ENCODE data around the gene CLEC3B.

The CLEC3B gene

DNA sequence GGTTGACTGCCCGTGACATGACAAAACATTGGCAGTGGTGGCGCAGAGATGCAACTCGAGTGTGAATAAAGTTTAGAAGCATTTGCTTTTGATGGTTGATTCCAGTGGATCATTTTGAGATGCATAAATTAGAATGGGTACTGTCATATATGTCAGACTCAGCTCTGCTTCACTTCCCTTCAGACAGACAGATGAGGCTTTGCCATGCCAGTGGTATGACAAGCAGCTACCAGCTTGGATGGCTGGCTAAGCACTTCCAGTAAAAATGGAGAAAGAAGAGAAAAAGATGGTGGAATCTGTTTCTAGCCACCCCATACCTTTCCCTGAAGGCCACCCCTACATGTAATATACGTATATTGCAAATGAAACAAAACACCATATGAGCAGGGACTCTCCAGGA lies 13.5 kb upstream of the CLEC3B start:
- Histone ChIP-seq H3F3A (ENCODE audit: insufficient read depth, low read length) (no peaks in the 10 kb centered on the region), H3K27me3 (ENCODE audit: insufficient read depth, low read length) (no peaks in the 10 kb centered on the region), H3K27ac (ENCODE audit: low read depth, low read length, poor library complexity, severe bottlenecking) (no peak overlapping the region), H3K9me2 (ENCODE audit: low read depth, low read length) (no peaks in the 10 kb centered on the region), H4K20me1 (ENCODE audit: insufficient read depth, low read length) (no peaks in the 10 kb centered on the region), H3K4me2 (ENCODE audit: low read length) (no peak overlapping the region), H3K9ac (ENCODE audit: low read length) (no peak overlapping the region), H3K36me3 (ENCODE audit: insufficient read depth, low read length) (peaks cover 70% of the 10 kb centered on the region), H3K4me3 (ENCODE audit: low read depth, low read length, poor library complexity, severe bottlenecking) (no peak overlapping the region), H3K79me2 (ENCODE audit: insufficient read depth, low read length) (no peaks in the 10 kb centered on the region), H2AFZ (ENCODE audit: low read length) (no peak overlapping the region), H3K9me3 (ENCODE audit: low read length) (no peaks in the 10 kb centered on the region), H3K4me1 (ENCODE audit: insufficient read depth, low read length, severe bottlenecking) (no peaks in the 10 kb centered on the region)
- TF ChIP-seq, protein P1, sequence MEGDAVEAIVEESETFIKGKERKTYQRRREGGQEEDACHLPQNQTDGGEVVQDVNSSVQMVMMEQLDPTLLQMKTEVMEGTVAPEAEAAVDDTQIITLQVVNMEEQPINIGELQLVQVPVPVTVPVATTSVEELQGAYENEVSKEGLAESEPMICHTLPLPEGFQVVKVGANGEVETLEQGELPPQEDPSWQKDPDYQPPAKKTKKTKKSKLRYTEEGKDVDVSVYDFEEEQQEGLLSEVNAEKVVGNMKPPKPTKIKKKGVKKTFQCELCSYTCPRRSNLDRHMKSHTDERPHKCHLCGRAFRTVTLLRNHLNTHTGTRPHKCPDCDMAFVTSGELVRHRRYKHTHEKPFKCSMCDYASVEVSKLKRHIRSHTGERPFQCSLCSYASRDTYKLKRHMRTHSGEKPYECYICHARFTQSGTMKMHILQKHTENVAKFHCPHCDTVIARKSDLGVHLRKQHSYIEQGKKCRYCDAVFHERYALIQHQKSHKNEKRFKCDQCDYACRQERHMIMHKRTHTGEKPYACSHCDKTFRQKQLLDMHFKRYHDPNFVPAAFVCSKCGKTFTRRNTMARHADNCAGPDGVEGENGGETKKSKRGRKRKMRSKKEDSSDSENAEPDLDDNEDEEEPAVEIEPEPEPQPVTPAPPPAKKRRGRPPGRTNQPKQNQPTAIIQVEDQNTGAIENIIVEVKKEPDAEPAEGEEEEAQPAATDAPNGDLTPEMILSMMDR (IDR thresholded peaks at IDR 0.05; ENCODE audit: low read length) = no peak
- no peak for TF ChIP-seq EZH2 (IDR thresholded peaks at IDR 0.05; ENCODE audit: borderline replicate concordance, low read length)

DNA sequence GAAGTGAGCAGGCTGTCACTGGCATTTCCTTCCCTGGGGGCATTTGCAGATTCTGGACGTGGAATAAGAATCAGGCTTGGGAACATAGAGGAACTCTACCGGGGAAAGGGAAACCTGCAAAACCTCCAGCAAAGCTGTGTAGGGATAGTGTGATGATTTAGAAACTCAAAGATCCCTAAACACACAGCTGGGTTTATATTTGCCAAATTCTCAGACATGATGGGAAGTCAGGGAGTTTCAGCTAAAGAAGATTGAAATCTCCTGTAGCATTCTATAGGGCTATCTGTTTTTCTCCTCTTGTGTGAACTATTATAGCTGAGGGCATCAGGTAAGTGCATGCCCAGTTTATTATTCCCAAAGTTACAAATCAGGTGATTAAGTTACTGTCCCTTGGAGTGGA lies 9.2 kb upstream of the CLEC3B start:
- Histone ChIP-seq H3K4me3 (ENCODE audit: low read depth, low read length, poor library complexity, severe bottlenecking) (no peak overlapping the region), H3K4me1 (ENCODE audit: insufficient read depth, low read length, severe bottlenecking) (no peaks in the 10 kb centered on the region), H3K9ac (ENCODE audit: low read length) (no peak overlapping the region), H3F3A (ENCODE audit: insufficient read depth, low read length) (no peaks in the 10 kb centered on the region), H3K27ac (ENCODE audit: low read depth, low read length, poor library complexity, severe bottlenecking) (no peak overlapping the region), H3K9me3 (ENCODE audit: low read length) (no peaks in the 10 kb centered on the region), H3K9me2 (ENCODE audit: low read depth, low read length) (no peaks in the 10 kb centered on the region), H3K27me3 (ENCODE audit: insufficient read depth, low read length) (no peaks in the 10 kb centered on the region), H3K79me2 (ENCODE audit: insufficient read depth, low read length) (no peaks in the 10 kb centered on the region), H4K20me1 (ENCODE audit: insufficient read depth, low read length) (no peaks in the 10 kb centered on the region), H3K36me3 (ENCODE audit: insufficient read depth, low read length) (peaks cover 34% of the 10 kb centered on the region), H3K4me2 (ENCODE audit: low read length) (no peak overlapping the region), H2AFZ (ENCODE audit: low read length) (no peak overlapping the region)
- no peak for TF ChIP-seq EZH2 (IDR thresholded peaks at IDR 0.05; ENCODE audit: borderline replicate concordance, low read length)
- TF ChIP-seq, protein P1 (IDR thresholded peaks at IDR 0.05; ENCODE audit: low read length) = no peak

DNA sequence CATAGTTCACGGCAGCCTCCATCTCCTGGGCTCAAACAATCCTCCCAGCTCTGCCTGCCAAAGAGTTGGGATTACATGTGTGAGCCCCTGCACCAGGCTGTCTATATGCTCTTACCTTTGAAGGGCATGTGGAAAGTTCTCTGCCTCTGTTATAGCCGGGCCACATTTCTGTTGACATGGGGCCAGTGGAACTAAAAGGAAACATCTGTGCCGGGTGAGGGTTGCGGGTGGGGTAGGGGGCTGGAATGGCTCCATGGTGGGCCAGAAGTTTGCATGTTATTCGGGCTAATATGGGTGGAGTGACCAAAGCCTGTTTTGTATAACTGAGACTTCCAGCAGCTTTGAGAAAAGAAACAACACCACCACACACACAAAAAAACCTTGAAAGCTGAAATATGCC lies 8.3 kb upstream of the CLEC3B start:
- no peaks in the 10 kb centered on the region for H3K9me3 ChIP-seq (ENCODE audit: low read length)
- no peak overlapping the region for H2AFZ ChIP-seq (ENCODE audit: low read length)
- no peaks in the 10 kb centered on the region for H3K27me3 ChIP-seq (ENCODE audit: insufficient read depth, low read length)
- no peaks in the 10 kb centered on the region for H3K79me2 ChIP-seq (ENCODE audit: insufficient read depth, low read length)
- H3K36me3 ChIP-seq (ENCODE audit: insufficient read depth, low read length) = peaks cover 25% of the 10 kb centered on the region
- no peaks in the 10 kb centered on the region for H3K9me2 ChIP-seq (ENCODE audit: low read depth, low read length)
- no peak overlapping the region for H3K27ac ChIP-seq (ENCODE audit: low read depth, low read length, poor library complexity, severe bottlenecking)
- H3F3A ChIP-seq (ENCODE audit: insufficient read depth, low read length) = no peaks in the 10 kb centered on the region
- no peaks in the 10 kb centered on the region for H3K4me1 ChIP-seq (ENCODE audit: insufficient read depth, low read length, severe bottlenecking)
- H3K9ac ChIP-seq (ENCODE audit: low read length) = no peak overlapping the region
- H3K4me3 ChIP-seq (ENCODE audit: low read depth, low read length, poor library complexity, severe bottlenecking) = no peak overlapping the region
- no peak overlapping the region for H3K4me2 ChIP-seq (ENCODE audit: low read length)
- no peaks in the 10 kb centered on the region for H4K20me1 ChIP-seq (ENCODE audit: insufficient read depth, low read length)
- no peak for TF ChIP-seq EZH2 (IDR thresholded peaks at IDR 0.05; ENCODE audit: borderline replicate concordance, low read length)
- TF ChIP-seq, protein P1 (IDR thresholded peaks at IDR 0.05; ENCODE audit: low read length) = no peak
